DMS53 treated with DMSO at 0.1 percent for 48 hours (cell line): ENCODE results near the gene NEK11.
"Not testable (repeated sequence)": the region's sequence is repeated elsewhere in the genome, so short reads cannot be mapped to it uniquely, and the experiment has no call there.

Experiments used
- DNase-seq: peaks from one replicate; lab custom pipeline; 2025; ENCODE audit not compliant: unreplicated experiment; lab: John Stamatoyannopoulos, UW

NEK11 gene

DNA sequence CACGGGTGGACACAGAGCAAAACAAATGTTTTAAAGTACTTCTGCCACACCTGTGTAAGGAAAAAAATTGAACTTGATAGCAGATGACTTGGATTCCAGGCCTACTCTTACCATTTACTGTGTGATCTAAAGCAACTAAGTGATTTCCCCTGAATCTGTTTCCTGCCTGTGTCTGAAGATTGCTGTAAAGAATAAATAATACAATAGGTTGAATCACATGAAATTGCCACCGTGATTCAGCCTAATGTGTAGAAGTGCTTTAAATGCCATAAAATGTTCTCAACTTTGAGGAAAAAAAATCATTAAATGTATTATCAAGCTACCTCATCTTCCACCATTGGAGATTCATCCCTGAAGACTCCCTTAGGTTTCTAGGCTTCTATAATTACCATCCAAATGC, 327.3 kb downstream of the NEK11 start:
- no peak for DNase-seq

DNA sequence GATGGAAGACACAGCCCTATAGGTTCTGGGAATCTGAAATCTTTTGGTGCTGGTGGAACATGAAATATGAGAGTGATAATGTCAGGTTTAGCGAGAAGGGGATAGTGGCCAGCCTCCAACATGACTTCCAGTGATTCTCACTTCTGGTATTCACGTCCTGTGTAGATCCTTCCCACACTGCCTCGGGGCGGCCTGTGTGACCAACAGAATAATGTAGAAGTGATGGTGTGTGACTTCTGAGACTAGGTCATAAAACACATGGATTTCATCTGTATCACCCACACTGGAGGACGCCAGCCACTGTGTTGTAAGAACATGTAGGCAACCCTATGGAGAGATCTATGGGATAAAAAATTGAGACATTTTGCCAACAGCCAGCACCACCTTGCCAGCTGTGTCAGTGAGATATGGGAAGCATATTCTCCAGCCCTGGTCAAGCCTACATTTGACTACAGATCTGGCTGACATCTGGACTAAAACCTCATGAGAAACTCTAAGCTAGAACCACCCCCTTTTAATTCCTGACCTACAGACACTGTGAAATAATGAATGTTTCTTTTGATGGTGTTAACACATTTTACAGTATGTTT, 329.4 kb downstream of the NEK11 start:
- no peak for DNase-seq

DNA sequence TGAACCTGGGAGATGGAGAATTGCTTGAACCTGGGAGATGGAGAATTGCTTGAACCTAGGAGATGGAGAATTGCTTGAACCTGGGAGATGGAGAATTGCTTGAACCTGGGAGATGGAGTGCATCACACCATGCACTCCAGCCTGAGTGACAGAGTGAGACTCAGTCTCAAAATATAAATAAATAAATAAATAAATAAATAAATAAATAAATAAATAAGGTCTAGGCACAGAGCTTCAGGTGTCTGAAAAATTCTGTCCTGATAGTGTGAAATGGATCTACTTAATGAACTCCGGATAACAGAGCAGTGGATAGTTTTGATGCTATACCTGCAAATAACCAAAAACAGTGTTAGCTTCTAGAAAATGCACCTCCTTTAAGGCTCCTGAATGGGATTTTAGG, 330.6 kb downstream of the NEK11 start:
- DNase-seq = no peak

DNA sequence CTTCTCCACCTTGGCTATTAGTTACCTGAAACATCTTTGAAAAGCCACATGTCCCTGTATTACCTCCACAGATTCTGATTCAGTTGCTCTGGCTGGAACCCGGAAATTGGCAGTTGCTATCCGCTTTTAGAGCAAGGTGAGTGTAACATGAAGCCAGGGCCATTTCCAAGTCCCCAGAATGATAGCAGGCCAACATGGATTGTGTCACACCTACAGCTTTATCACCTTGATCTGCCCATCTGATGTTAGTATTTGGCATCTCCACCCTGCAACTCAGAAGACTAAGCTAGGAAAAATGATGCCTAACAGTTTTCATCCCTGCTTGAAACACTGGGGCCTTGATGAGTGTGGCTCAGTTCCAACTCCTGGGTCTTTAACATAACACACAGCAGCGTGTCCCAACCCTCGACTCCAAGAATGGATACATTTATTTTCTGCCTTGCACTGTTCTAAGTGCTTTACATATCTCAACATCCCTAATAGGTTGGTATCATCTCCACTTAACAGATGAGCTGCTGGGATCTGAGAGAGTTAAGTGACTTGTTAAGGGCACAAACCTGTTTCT, 333.6 kb downstream of the NEK11 start:
- DNase-seq = no peak

DNA sequence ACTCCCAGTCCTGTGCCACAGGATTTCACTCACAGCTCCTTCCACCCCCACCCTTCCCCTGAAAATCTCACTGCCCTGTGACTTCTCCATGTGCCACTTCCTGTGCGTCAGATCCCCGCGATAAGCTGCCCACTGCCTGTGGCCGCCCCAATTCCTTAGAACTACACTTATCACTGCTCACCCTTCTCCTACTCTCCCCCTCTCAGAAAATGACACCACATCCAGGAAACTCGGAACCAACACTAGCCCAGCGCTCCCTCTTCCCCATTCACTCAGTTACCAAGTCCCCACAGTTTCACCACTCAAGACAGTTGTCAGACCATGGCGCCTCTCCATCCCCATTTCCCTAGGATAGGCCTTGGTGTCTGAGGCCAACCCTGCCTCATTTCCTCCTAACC, 334.4 kb downstream of the NEK11 start:
- not testable (repeated sequence) for DNase-seq

DNA sequence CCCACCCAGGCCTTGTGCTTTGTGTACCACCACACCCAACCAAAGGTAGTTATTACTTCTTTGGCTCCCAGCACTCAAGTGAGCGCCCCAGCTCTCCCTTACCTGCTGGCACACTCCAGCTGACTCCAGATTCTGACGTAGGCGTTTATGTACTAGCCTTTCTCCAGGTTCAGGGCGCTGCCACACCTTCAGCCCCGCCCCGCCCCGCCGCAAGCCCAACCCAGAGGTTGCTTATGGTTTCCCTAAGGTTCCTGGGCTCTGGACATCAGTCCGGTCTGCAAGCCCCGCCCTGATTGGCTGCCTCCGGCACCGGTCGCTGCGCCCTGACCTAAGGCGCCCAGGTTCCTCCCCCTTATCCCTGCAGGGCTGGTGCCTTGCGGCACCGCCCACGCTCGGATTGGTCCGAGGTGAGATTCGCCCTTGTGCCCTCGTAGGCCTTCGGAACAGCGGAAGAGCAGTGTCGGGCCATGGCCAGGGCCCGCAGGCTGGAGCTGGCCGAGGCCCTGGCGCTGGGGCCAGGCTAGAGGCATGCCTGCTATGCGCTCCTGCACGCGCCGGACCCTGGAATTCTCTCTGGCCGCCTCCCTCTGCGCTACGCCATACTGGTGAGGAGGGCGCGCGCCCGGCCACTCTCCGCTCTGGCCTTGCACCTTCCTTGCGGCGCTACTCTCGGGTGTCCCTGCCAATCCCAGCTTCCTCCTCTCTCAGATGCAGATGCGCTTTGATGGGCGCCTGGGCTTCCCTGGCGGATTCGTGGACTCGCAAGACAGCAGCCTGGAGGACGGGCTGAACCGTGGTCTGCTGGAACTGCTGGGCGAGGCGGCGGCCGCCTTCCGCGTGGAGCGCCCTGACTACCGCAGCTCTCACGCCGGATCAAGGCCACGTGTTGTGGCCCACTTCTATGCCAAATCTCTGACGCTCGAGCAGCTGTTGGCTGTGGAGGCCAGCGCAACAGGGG, 335.1 kb downstream of the NEK11 start:
- peak; percentile 91 for DNase-seq

DNA sequence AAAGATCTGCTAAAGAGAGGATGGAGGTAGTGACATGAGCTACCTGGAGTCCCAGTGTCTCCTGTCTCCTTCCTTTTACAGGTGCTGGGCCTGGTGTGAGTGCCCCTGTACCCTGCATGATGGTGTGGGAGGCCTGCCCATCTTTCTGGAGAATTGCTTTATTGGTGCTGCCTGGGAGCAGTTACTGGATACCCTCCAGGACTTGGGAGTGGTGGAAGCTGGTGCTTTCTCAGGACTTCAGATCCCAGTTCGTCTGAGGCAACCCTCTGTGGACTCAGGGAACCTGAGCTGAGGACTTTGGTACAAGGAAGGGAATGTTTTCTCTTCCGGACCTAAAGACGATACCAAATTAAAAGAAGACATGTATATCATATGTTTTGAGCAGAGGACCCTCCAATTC, 336.6 kb downstream of the NEK11 start:
- no peak for DNase-seq

DNA sequence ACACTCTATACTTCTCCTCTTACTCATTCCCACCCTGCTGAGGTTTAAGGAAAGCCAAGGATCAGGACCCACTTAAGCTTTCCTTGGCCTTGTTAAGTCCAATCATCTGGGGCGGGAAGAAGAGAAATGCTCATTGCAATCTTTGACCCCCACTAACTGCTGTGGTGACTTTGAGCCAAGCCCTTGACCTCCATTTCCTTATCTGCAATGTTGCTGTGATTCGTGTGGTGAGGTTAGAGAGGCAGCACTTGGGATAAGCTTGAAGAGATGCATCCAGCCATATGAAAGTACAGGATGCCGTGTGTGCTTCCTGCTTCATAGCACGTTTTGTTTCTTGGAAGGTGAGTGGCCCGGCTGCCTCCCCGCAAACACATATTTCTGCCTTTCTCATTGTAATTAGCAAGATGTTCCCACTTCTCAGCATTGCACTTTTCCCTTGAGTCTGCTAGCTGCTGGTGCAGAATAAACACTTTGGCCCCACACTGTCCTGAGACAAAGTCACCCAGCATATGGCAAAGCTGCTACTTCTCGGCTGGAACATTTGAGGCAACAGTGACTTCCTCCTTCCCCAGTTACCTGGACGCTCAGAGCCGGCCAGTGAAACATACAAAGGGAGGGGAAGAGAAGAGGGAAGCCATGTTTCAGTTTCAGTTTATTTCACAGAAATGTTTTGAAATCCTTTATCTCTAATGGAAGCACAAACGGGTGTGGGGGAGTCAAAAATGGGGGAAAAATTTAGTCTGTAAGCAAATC, 344.4 kb downstream of the NEK11 start:
- no peak for DNase-seq

DNA sequence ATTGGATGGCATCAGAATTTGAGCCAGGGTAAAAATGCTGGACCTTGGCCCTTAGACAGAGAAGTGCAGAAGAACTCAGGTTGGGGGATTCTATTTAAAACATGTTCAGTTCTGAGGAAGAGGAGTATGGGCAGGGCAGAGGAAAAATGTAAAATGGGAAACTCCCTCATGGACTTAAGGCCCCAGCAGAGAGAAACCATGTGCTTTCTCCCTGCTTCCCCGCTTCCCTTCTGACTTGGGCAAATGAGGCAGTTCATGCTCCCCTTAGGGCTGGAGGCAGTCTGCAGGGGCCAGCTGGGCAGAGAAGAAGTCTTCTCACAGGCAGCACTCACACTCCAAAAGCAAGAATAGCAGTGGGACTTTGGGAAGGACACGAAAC, 345.0 kb downstream of the NEK11 start:
- DNase-seq = no peak

DNA sequence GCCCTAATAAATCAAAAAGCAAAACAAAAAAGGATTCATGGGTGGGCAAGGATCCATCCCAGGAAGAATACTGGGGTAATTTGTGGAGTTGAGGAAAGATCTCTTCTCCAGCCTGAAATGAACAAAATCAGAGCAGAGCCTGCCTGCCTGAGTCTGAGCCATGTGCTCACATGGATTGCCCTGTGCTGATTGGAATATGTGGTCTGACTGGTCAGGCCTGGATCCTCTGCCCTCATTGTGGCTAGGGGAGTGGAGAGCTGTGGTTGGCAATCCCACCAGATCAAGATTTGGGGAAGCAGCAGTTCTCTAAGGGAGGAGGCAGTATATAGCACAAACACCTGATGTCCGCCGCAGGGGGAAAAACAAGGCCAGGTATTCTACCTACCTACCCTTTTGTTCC, 348.1 kb downstream of the NEK11 start:
- no peak for DNase-seq

DNA sequence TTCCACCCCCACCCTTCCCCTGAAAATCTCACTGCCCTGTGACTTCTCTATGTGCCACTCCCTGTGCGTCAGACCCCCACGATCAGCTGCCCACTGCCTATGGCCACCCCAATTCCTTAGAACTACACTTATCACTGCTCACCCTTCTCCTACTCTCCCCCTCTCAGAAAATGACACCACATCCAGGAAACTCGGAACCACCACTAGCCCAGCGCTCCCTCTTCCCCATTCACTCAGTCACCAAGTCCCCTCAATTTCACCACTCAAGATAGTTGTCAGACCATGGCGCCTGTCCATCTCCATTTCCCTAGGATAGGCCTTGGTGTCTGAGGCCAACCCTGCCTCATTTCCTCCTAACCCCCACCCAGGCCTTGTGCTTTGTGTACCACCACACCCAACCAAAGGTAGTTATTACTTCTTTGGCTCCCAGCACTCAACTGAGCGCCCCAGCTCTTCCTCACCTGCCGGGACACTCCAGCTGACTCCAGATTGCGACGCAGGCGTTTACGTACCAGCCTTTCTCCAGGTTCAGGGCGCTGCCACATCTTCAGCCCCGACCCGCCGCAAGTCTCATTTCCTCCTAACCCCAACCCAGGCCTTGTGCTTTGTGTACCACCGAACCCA, 354.3 kb downstream of the NEK11 start:
- not testable (repeated sequence) for DNase-seq

DNA sequence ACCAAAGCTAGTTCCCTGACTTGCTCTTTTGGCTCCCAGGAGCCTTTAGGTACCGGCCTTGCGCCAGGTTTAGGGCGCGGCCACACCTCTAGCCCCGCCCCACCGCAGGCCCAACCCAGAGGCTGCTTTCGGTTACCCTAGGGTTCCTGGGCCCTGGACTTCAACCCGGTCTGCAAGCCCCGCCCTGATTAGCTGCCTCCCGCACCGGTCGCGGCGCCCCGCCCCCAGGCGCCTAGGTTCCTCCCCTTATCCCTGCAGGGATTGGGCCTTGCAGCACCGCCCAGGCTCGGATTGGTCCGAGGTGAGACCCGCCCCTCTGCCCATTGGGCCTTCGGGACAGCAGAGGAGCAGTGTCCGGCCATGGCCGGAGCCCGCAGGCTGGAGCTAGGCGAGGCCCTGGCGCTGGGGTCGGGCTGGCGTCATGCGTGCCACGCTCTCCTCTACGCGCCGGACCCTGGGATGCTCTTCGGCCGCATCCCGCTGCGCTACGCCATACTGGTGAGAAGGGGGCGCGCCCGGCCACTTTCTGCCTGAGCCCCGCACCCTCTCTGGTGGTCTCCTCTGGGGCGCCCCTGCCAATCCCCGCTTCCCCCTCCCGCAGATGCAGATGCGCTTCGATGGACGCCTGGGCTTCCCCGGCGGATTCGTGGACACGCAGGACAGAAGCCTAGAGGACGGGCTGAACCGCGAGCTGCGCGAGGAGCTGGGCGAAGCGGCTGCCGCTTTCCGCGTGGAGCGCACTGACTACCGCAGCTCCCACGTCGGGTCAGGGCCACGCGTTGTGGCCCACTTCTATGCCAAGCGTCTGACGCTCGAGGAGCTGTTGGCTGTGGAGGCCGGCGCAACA, 355.0 kb downstream of the NEK11 start, which contains the start of gene NUDT16:
TSS of gene NUDT16 (plus strand) at position 330 of the 847 bp plus-strand sequence. CDS start at position 361, 31 bp downstream.
- DNase-seq = peak; percentile 96

DNA sequence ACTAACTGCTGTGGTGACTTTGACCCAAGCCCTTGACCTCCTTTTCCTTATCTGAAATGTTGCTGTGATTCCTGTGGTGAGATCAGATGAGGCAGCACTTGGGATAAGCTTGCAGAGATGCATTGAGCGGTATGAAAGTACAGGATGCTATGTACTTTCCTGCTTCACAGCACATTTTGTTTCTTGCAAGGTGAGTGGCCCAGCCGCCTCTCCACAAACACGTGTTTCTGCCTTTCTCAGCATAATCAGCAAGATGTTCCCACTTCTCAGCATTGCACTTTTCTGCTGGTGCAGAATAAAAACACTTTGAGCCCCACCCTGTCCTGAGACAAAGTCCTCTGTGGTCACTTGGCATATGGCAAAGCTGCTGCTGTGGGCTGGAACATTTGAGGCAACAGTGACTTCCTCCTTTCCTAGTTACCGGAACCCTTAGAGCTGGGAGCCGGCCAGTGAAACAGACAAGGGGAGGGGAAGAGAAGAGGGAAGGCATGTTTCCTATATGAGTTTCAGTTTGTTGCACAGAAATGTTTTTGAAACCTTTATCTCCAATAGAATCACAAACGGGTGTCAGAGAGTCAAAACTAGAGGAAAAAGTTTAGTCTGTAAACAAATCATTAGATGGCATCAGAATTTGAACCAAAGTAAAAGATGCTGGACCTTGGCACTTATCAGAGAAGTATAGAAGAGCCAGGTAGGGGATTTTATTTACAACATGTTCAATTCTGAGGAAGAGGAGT, 359.9 kb downstream of the NEK11 start:
- no peak for DNase-seq

DNA sequence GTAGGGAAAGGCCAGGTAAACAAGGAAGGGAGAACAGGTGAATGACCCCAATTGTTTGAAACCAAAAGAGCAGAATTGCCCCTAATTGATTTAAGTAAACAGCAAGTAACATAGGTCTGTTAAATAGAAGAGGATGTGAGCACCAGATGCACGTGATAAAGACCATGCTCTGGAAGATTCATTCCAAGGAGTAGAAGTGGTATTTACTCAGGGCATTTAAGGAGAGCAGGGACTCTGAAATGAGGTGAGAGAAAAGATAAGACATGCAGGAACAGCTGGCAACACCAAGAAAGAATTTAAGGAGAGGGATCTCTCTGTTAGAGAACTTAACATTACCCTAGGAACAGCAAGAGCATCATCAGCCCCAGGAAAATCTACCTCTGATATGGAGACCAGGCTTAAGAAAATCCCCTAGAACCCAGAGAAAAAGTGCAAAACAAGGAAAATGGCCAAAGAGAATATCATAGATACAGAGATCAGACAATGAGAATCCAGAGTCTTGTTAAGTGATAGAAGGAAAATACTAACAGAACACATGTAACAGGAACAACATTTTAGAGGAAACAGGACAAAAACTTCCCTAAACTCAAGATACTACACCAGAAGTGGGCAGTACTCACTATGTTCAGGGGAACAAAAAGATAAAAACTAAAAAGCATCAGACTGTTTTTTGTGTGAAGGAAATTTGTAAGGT, 361.3 kb downstream of the NEK11 start:
- no peak for DNase-seq

DNA sequence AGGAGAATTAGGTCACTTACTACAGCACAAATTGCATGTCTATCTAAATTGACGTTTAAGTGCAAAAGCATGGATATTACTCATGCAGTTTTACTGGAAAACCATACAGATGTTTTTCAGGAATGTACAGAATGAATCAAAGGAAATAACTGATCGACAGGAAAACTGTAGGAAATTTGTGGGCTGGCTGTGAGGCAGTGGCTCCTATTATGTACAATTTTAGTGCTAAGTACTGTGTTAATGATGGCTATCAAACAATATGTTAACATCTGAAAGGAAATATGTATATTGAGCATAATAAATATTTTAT, 361.8 kb downstream of the NEK11 start:
- no peak for DNase-seq

DNA sequence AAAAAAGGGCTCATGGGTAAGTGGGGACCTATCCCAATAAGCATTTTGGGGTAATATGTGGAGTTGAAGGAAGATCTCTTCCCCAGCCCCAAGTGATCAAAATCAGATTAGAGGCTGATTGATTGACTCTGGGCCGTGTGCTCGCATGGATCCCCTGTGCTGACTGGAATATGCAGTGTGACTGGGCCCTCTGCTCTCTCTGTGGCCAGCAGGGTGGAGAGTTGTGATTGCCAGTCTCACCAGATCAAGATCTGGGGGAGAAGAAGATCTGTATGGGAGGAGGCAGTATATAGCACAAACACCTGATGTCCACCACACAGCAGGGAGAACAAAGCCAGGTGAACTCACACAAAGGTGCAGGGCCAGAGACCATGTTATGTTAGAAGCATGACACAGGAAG, 363.7 kb downstream of the NEK11 start:
- no peak for DNase-seq

DNA sequence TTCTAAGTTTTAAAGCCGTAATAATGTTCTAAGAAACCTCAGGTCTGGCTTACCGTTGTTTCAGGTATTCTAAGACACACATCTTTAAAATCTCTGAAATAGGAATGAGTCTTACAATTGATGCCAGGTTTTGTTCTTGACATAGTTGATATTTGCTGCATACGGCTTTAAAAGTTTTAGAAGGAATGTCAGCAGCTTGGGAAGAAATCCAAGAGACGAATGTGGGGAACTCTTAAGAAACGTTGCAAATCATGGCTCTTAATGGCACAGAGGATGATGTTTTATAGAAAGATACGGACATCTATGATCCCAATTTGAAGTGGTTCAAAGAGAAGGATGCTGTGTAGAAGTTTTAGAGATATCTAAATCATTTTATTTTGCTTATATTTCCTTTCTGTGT, 366.4 kb downstream of the NEK11 start:
- DNase-seq = no peak

DNA sequence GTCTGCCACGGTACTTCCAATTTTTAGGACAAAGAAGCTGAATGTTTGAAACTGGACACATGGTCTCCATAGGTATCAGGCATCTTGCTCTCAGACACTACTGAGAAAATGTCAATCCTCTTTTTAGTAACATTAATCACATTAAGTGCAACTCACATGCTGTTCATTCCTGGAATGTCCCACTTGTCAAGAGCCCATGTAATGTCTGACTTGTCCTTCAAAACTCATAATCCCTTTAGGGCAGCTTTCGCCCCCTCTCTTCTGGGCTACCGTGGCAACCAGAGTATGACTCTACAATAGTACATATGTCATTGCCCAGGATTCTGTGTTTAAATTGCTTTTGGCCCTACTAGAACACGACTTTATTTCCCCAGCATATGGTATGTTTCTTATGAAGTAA, 367.2 kb downstream of the NEK11 start:
- no peak for DNase-seq

DNA sequence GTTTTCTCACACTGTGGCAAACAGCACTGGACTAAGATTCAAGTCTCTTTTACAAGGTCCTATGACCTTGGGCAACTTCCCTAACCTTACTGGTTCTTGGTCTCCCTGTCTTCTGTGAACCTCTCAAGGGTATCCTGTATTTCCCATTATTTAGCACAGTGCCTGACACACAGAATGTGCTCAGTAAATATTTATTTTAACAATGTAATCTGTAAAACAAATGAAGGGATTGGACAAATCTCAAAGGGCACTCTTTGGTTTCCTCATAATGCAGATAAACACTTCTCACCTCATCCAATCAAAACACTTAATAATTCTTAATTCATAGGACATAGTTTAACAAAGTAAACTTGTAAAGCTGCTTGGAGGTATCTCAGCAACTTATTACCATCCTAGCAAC, 367.7 kb downstream of the NEK11 start:
- DNase-seq = peak; percentile 2
